ENCODE results near the gene USP31.
"Not testable (repeated sequence)": the region's sequence is repeated elsewhere in the genome, so short reads cannot be mapped to it uniquely, and the experiment has no call there.

USP31 gene

GRCh38 chr16:23155445-23156049, 6.3 kb upstream of the USP31 start:
- no peak for DNase-seq

DNA sequence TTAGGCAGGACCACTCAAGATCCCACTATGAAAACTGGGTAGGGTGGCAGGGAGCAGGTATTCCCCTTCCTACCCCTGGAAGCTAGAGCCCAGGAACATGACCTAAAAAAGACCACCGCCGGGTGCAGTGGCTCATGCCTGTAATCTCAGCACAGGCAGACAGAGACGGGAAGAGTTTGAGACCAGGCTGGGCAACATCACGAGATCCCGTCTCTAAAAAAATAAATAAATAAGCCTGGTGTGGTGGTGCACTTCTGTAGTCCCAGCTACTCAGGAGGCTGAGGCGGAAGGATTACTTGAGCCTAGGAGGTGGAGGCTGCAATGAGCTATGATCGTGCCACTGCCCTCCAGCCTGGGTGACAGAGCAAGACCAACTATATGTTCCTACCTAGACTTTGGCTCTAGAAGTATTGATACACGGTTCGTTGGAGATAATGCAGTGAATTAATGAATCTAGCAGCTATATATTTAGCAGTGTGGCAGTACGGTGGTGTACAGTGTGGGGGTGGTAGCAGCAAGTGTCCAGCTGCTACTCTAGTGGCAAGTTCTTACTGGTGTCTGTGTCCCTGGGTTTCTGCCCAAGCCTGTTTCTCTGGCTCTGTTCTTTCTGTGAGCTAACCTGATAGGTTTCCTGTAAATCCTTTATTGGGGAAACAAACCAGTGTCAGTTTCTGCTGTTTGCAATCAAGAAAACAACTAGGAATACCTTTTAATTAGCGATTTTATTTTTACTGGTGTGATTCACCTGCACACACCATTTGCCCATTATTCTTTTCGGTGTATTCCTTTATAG, 3.3 kb upstream of the USP31 start:
- no peak for DNase-seq

- no peak for DNase-seq
Observed at GRCh38 chr16:23149993-23150364, 727 bp upstream of the USP31 start.

- no peak for DNase-seq
Observed at GRCh38 chr16:23148513-23149266, 562 bp downstream of the USP31 start.

GRCh38 chr16:23148166-23148512, 1.1 kb downstream of the USP31 start:
- DNase-seq = no peak

- no peak for DNase-seq
Observed at GRCh38 chr16:23147666-23148065, 1.6 kb downstream of the USP31 start.

DNA sequence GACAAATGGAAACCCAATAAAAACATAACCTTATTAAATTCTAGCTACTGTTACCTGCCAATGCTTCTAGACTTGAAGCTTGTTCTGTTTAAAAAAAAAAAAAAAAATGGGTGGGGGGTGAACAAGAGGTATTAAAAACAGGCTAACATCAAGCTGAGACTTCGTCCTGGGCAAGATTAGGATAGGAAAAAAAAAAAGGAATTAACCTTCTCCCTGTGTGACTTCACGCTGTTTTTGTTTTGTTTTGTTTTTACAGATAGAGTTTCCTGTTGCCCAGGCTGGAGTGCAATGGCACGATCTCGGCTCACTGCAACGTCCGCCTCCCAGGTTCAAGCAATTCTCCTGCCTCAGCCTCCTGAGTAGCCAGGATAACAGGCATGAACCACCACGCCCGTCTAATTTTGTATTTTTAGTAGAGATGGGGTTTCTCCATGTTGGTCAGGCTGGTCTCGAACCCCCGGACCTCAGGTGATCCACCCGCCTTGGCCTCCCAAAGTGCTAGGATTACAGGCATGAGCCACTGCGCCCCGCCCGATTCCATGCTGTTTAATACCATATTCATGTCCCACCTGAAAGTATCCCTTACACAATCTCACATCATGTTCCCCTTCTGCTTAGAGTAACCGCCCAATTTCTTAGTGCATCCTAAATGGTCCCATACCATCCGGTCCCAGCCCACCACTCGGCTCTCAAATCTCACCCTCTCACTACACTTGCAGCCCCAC, 2.2 kb downstream of the USP31 start:
- DNase-seq = no peak

DNA sequence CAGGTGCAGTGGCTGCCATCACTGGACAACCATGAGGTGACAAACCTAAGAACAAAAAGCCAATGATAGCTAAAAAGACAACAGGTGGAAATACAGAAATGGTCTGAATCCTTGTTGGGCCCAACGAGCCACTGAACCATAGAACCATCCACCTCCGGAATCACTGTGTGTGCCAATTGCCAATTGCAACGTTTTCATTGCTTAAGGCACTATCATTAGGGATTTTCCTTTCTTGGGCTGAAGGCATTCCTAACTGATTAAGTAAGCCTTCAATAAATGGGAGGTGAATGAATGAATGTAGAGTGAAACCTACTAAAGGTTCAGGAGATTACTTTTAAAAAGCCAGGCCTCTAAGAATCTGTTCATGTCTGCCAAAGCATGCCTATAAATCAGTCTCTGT, 3.6 kb downstream of the USP31 start:
- no peak for DNase-seq

GRCh38 chr16:23145186-23145585, 4.1 kb downstream of the USP31 start:
- DNase-seq = no peak

- DNase-seq = not testable (repeated sequence)
Observed at GRCh38 chr16:23144393-23144792, 4.9 kb downstream of the USP31 start.

GRCh38 chr16:23143391-23143790, 5.9 kb downstream of the USP31 start:
- DNase-seq = no peak

DNA sequence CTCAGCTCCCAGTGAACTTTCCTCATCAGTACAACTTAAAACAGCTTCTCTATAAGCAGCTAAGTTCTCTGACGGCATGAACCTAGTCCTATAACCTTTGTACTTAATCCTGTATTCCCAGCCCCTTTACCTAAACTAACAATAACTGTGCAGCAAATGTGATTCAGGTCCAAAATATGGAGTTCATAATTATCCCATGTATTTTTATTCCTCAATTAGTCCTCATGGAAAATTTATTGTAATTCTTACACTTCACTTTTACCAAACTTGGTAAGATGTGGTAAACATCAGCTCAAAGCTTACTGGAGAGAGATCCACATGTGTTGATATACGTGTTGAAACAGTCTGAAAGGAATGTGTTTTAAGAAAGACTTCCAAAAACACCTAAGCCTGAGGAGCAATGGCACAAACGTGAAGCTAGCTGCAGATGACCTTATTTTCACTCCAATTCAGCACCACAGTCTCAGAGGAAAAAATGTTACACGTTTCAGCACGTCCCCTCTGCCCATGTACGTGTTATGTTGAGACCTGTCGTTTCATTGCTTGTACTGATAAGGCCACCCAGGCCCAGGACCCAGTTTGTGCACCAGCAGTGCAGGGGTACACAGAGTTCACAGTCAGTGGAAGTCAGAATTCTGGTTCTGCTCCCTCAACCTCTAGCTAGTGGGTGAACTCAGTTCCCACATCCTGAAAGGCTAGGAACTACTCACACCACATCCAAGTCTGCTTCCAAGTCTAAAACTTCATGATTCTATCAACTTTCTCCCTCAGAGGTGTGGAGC, 7.1 kb downstream of the USP31 start:
- DNase-seq = no peak

- DNase-seq = no peak
Observed at GRCh38 chr16:23141500-23141899, 7.8 kb downstream of the USP31 start.

- no peak for DNase-seq
Observed at GRCh38 chr16:23141033-23141432, 8.2 kb downstream of the USP31 start.

- no peak for DNase-seq
Observed at GRCh38 chr16:23140107-23140506, 9.1 kb downstream of the USP31 start.

- DNase-seq = no peak
Observed at GRCh38 chr16:23137818-23138217, 11.4 kb downstream of the USP31 start.

DNA sequence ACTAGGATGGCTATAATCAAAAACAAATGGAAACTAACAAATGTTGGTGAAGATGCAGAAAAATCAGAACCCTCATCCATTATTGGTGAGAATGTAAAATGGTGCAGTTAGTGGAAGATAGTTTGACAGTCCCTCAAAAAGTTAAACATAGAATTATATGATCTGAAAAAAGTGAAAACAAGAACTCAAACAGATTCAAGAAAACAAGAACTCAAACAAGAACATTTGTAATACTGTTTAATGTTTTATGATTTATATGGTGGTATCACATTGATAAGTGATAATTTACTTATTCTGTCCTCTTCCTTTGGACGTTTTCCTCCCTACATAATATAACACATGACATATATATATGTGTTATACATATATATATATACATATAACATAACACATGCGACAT, 12.0 kb downstream of the USP31 start:
- no peak for DNase-seq

DNA sequence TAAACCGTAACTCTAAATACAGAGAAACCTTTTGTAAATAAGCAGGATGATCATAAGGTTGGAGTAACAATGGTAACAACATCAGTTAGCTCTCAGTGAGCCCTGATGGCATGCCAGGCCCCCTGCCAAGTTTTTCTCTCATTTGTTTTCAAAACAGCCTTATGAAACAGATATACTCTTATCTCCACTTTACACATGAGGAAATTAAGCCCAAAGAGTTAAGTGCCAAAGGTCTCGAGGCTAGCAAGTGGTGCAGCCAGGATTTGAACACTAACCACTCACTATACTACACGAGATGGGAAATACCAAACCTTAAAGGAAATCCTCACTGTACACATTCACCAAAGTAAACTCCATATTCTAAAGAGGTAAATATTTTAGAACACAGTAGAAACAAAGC, 15.0 kb downstream of the USP31 start:
- no peak for DNase-seq

- DNase-seq = no peak
Observed at GRCh38 chr16:23132775-23133463, 16.3 kb downstream of the USP31 start.

GRCh38 chr16:23131931-23132621, 17.2 kb downstream of the USP31 start:
- DNase-seq = no peak

- DNase-seq = no peak
Observed at GRCh38 chr16:23131436-23131835, 17.8 kb downstream of the USP31 start.

Data from NCI-H187 (cell line).